NCI-H2171 (cell line): ENCODE results near the gene ZNF83.
"Not testable (repeated sequence)": the region's sequence is repeated elsewhere in the genome, so short reads cannot be mapped to it uniquely, and the experiment has no call there.

Experiments used
- DNase-seq: peaks from one replicate; lab custom pipeline; 2025; lab: John Stamatoyannopoulos, UW

ZNF83 gene

DNA sequence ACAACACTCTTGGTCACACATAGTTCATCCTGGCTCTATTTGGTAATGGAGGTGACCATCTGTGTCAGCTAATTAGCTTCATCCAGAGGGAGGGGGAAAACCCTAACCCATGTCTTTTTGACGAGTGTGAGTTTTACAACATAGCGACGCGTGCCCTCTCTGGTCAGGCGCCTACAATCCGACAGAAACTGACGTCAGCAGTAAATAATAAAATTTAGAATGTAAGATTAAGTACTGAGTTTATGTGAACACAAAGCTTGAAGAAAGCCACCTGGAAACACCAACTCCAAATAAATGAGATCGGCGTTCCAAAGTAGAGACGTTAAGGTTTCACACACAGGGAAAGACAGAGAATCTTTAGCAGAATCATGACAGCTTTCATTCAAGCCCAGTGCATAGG, 1.8 kb upstream of the ZNF83 start:
- DNase-seq, result no peak

DNA sequence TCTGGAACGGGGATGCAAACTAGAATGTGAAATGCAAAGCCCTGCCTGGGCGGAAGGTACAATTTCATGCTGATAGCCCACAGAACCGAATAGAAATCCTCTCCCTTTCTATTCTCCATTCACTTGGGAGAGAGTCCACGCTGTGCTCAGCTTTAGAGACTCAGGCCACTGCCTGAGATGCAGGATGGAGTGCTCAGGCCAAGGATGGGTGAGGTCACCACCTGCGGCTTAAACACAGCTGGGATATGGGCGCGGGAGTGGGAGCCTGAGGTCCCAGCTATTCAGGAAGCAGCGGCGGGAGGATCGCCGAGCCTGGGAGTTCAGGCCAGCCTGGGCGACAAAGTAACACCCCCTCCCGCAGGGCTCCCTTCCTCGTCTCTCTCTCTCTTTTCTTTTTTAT, 446 bp upstream of the ZNF83 start:
- DNase-seq, result no peak

DNA sequence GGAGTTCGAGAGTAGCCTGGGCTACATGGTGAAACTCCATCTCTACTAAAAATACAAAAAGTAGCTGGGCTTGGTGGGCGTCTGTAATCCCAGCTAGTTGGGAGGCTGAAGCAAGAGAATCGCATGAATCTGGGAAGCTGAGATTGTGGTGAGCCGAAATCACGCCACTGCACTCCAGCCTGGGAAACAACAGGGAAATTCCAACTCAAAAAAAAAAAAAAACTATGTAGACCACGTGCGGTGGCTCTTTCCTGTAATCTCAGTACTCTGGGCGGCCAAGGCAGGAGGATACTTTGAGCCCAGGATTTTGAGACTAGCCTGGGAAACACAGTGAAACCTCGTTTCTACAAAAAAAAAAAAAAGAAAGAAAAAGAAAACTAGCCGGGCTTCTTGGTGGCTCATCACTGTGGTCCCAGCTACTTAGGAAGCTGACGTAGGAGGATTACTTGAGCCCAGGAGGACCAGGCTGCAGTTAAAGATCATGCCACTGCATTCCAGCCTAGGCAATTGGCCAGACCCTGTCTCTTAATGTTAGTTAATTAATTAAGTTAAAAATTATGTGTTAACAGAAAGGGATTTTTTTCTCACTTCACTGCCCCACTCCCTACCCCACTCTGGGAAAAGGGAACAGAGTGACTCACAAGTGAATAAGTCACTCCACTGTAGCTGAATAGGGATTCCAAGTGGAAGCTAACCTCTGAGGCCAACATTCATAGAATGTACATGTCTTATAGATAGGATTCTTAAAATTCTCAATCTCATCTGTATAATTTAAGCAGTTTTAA, 2.2 kb downstream of the ZNF83 start:
- DNase-seq, result no peak

DNA sequence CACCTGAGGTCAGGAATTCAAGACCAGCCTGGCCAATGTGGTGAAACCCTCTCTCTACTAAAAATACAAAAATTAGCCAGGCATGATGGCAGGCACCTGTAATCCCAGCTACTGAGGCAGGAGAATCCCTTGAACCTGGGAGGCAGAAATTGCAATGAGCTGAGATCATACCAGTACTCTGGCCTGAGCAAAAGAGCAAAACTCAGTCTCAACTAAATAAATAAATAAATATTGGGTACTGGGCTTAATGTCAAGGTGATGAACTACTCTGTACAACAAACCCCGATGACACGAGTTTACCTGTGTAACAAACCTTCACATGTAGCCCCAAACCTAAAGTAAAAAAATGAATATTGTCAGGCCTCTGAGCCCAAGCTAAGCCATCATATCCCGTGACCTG, 10.7 kb downstream of the ZNF83 start:
- not testable (repeated sequence) for DNase-seq

DNA sequence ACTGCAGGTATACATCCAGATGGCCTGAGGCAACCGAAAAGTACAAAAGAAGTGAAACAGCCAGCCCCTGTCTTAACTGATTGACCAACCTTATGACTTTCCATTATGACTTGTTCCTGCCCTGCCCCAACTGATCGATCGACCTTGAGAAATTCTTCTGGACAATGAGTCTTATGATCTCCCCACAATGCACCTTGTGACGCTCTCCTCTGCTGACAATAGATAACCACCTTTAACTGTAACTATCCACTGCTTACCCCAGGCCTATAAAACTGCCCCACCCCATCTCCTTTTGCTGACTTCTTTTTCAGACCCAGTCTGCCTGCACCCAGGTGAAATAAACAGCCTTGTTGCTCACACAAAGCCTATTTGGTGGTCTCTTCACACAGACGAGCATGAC, 11.2 kb downstream of the ZNF83 start:
- DNase-seq, result no peak

DNA sequence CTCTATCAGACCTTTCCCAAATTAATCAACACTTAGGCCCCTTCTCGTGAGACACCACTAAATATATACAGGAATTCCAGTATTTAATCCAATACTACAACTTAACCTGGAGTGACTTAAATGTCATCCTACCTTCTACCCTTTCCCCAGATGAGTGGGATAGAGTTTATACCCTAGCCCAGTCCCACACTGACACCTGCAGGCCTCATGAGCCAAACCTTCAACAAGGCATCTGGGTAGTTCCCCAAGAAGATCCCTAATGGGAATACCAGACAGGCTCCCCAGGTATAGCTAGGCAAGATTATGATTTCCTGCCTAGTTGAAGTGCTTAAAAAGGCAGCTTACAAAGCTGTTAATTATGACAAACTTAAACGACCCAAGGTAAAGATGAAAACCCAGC, 15.9 kb downstream of the ZNF83 start:
- no peak for DNase-seq

DNA sequence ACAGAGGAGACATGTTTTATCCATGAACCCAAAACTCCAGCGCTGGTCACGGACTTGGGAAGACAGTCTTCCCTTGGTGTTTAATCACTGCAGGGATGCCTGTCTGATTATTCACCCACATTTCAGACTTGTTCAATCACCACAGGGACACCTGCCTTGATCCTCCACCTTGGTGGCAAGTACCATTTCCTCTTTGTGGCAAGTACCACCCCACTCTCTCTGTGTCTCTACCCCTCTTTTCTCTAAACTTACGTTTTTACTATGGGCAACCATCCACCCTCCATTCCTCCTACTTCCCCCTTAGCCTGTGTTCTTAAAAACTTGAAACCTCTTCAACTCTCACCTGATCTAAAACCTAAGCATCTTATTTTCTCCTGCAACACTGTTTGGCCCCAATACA, 16.8 kb downstream of the ZNF83 start:
- DNase-seq, result no peak

DNA sequence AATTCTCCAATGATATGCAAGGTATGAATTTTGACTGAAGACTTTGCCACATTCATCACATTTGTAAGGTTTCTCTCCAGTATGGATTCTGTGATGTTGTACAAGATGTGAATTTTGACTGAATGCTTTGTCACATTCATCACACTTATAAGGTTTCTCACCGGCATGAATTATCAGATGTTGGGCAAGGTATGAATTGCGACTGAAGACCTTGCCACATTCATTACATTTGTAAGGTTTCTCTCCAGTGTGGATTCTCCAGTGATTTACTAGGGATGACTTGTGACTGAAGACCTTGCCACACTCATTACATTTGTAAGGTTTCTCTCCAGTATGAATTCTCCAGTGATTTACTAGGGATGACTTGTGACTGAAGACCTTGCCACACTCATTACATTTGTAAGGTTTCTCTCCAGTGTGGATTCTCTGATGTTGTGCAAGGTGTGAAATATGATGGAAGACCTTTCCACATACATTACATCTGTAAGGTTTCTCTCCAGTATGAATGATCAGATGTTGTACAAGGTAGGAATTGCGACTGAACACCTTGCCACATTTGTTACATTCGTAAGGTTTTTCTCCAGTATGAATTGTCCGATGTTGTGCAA, 24.8 kb downstream of the ZNF83 start:
- no peak for DNase-seq

DNA sequence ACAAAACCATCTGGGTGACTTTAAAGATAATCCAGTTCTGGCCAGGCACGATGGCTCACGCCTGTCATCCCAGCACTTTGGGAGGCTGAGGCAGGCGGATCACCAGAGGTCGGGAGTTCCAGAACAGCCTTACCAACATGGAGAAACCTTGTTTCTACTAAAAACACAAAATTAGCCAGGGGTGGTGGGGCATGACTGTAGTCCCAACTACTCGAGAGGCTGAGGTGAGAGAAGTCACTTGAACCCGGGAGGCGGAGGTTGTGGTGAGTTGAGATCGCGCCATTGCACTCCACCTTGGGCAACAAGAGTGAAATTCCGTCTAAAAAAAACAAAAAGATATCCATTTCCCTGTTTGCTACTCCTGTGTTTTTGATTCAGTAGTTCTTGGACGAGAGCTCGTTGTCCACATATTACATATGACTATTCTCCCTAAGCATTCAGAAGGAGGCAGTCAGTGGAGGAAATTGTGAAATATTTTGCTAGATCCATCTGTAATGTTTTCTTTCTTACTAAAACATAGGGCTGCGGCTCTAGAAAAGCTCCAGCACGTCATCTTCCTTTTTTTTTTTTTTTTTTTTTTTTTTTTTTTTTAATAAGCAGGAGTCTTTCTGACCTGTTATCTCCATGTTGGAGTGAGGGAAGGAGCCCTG, 34.5 kb downstream of the ZNF83 start:
- DNase-seq, result no peak

DNA sequence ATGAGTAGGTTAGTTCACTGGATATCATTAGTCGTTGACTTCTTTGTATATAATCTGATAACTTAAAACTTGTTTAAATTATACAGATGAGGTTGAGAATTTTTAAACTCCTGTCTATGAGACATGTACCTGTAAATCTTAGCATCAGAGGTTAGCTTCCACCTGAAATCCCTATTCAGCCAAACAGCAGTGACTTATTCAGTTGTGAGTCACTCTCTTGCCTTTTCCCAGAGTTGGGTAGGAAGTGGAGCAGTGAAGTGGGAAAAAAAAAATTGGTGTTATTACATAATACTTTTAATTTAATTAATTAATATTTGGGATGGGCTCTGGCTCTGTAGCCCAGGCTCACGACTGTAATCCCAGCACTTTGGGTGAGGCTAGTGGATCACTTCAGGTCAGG, 35.2 kb downstream of the ZNF83 start:
- no peak for DNase-seq

DNA sequence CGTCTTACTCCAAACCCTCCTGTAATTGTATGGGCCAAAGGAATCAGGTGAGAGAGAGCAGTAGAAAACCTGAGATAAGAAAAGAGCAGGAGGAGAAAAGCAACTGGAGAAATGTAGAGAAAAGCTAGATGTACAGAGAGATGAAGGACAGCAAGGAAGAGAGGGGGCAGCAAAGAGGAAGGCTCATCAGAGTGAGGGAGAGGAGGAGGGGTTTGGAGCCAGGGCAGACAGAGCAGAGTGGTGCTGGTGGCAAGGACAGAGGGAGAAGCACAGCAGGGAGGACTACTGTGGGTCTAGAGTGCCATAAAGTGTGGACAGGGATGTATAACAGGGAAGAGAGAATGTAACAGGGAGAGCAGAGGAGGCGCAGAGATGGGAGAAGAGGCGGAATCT, 36.2 kb downstream of the ZNF83 start:
- DNase-seq, result not testable (repeated sequence)

DNA sequence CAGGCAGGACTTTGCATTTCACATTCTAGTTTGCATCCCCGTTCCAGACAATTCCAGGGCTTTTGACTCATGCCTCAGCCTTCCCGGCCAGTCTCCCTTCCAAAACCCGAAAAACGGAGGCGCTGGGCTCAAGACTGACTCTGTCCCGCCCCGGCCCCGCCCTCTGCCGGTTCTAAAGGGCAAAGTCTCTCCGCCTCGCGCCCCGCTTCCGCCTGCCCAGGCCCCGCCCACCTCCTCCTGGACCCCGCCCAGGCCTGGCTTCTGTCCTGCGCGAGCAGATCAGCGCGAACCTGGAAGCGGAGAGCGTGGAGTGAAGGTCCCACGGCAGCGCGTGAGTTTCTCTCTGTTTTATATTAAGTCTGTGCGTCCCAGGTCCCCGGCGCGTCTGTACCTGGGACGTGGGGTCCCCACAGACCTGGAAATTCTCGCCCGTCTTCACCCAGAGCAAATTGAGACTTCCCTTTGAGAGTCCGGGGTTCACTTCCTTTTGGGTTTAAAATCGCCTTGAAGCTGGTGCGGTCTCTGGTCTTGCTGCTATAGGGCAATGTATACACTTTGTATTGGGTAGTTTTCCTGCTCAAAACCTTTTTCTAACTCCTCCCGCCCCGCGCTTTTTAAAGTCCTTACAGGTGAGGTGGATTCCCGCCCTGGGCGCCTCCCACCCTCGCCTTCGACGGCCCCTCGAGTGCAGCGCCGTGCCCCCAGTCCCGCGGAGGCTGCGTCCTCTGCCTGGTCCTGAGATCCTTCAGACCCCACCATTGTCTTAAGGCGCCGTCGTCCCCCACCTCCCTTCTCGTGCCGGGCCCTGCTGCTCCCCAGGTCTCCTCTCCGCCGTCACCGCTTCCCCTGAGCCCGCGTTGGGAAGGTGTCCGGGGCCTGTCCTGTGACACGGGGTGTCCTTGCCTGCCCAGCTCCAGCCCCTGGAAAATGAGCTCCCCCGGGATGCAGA, 36.9 kb downstream of the ZNF83 start:
- peak; percentile 78 for DNase-seq

DNA sequence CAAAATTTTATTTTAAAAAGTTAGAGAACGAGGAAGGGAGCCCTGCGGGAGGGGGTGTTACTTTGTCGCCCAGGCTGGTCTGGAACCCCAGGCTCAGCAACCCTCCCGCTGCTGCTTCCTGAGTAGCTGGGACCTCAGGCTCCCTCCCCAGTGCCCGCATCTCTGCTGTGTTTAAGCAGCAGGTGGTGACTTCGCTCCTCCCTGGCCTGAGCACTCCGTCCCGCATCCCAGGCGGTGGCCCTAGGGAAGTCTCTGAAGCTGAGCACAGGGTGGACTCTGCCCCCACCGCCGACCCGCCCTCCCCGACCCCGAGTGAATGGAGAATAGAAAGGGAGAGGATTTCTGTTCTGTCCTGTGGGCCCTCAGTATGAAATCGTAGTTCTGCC, 37.5 kb downstream of the ZNF83 start:
- DNase-seq, result no peak

DNA sequence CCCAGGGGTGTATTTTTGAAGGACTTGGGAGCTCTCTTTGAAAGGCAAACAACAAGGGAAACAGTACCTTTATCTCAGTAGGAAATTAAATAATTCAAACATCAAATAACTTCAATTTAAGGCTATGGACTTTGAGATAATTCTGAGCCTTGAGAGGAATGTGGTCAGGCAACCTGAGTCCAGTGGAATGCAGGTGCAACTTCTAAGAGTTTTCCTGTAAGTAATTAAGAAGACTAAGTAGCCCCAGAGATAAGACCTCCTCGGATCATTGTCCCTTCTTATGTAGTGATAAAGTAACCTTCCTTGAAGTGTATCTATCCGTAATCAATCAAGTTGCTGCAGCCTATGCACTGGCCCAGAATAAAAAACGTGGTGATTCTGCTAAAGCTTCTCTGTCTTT, 38.9 kb downstream of the ZNF83 start:
- DNase-seq, result no peak

DNA sequence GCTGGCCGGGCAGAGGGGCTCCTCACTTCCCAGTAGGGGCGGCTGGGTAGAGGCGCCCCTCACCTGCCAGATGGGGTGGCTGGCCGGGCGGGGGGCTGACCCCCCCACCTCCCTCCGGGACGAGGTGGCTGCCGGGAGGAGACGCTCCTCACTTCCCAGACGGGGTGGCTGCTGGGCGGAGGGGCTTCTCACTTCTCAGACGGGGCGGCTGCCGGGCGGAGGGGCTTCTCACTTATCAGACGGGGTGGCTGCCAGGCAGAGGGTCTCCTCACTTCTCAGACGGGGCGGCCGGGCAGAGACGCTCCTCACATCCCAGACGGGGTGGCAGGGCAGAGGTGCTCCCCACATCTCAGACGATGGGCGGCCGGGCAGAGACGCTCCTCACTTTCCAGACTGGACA, 44.7 kb downstream of the ZNF83 start:
- DNase-seq, result not testable (repeated sequence)

DNA sequence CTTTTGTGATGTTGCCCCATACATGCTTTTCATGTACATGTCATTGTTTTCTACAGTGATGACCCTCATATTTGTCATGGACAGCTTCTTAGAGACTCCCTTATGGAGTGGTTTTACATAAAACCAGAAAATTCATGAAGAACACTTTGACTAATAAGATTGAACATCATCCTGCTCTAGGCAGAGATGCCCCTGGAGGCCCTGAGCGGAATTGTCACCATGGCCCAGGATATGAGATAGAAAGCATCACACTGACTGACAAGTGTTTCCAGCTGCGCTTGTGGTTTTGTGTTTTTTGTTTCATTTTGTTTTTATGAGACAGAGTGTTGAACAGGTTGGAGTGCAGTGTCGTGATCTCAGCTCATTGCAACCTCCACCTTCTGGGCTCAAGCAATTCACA, 45.9 kb downstream of the ZNF83 start:
- no peak for DNase-seq

DNA sequence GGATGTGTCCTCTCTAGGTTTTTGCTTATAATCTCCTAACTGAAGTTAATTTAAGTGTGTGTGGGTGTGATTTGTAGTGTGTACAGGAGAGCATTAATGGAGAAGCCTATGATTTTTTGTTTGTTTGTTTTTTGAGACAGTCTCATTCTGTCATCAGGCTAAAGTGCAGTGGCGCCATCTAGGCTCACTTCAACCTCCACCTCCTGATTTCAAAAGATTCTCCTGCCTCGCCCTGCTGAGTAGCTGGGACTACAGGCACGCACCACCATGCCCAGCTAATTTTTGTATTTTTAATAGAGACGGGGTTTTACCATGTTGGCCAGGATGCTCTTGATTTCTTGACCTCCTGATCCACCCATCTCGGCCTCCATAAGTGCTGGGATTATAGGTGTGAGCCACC, 47.4 kb downstream of the ZNF83 start:
- no peak for DNase-seq

DNA sequence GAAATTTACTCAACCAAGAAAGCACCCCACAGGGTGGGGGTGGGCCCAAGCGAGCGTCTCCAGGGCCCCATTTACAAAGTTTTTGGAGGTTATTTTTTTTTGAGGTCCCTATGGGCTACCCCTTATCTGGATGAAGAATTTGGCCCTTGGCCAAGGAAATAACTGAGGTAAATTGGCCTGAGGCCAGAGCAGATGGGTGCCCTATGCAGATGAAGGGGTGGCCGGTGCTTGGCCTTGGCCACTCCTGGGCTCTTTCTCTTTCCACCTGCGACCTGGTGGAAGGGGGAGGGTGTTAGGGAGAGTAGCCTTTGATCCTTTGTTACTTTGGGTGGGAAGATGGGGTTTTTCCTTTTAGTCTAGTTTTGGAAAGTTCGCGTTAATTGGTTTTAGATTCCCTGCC, 52.6 kb downstream of the ZNF83 start:
- DNase-seq, result no peak

DNA sequence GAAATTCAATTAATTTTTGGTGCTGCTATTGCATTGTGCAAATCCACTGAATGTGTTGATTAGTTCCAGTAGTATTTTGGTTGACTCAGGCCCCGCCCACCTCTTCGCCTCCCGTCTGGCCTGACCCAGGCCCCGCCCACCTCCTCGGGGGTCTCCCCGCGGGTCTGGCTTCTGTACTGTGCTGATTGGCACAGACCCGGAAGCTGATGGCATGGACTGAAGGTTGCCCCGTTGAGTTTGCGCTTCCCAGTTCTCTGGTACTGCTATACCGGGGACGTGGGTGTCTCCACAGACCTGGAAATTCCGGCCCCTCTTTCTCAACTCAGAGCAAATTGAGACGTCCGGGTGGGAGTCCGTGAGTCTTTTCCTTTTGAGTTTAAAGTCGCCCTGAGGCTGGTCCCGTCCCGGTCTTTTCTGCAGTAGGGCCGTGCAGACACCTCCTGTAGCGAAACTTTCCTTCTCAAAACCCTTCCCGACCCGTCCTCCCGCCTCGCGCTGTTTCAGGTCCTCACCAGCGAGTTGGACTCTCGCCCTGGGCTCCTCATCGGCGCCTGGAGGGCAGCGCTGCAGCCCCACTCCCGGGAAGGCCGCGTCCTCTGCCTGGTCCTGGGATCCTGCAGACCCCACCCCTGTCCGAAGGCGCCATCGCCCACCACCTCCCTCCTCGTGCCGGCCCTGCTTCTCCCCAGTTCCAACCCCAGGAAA, 53.3 kb downstream of the ZNF83 start:
- DNase-seq, result no peak

DNA sequence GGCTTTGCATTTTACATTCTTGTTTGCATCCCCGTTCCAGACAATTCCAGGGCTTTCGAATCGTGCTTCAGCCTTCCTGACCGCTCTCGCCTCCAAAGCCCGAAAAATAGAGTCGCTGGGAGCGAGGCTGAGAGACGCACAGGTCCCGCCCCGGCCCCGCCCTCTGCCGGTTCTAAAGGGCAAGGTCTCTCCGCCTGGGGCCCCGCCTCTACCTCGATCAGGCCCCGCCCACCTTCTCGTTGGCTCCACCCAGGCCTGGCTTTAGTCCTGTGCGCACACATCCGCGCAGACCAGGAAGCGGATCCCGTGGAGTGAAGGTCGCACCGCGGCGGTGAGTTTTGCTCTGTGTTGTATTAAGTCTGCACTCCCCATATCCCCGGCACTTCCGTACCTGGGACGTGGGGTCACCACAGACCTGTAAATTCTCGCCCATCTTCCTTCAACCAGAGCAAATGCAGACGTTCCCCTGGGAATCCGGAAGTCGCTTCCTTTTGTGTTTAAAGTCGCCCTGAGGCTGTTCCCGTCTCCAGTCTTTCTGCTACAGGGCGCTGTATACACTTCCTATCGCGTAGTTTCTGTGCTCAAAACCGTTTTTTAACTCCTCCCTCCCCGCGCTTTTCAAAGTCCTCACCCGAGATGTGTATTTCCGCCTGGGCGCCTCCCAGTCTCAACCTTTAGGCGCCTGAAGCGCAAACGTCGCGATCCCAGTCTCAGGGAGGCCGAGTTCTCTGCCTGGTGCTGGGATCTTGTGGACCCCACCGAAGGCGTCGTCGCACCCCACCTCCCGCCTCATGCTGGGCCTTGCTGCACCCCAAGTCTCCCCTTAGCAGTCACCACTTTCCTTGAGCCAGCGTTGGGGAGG, 67.9 kb downstream of the ZNF83 start, which contains the start of gene ZNF701:
TSS of gene ZNF701 (plus strand) at position 288 of the 862 bp plus-strand sequence. CDS start 3,861 bp downstream, outside the sequence.
- DNase-seq, result peak; percentile 74

DNA sequence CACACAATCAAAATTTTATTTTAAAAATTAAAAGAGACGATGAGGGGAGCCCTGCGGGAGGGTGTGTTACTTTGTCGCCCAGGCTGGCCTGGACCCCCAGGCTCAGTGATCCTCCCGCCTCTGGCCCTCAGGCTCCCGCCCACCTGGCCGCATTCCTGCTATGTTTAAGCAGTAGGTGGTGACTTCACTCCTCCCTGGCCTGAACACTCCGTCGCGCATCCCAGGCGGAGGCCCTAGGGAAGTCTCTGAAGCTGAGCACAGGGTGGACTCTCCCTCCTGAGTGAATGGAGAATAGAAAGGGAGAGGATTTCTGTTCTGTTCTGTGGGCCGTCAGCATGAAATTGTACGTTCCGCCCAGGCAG, 68.5 kb downstream of the ZNF83 start:
- DNase-seq, result not testable (repeated sequence)
